Stimulated activated CD4-positive, alpha-beta T cell treated with anti-CD3 and anti-CD28 coated beads, Interleukin-4, amount 100 ng/mL, for 24 hours (primary cell): ENCODE results near the gene MGAT5.

Source experiments
- DNase-seq: peaks from one replicate; pipeline ENCODE4 v3.0.0-alpha.2; 2020

The MGAT5 gene

DNA sequence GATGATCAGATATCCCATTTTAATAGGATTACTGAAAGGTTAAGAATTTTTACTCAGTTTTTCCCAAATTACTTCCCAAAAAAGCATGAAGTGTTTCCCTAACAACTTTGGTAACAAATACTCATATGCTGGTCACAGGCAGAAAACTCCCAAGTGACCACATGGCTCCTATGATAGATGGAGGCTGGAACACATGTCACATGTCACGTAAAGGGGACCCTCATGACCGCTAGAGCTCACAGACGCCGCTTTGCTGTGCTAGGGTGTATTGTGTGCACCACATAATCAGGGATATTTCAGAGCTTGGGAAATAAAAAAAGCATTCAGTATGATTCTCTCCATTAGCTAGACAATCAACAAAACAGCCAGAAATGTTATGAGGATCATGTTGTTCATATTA is 236.7 kb downstream of the MGAT5 start:
- DNase-seq = no peak

DNA sequence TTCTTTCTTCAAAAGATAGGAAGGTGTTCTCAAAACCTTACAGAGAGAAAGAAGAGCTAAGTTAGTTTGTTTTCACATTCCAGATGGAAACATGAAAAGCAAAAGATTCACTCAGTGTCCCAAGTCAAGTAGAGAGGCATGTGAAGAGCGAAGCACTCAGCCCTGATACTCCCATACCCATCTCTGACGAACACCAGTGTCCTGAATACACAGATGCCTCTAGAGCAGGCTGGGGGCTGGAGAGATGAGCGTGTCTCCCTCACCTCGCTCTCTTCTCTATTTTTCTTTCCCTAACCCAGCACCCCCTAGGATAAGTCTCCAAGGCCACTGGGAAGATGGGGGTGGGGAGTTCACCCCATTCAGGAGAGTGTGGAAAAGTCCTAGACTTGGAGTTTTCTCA is 237.2 kb downstream of the MGAT5 start:
- no peak for DNase-seq

DNA sequence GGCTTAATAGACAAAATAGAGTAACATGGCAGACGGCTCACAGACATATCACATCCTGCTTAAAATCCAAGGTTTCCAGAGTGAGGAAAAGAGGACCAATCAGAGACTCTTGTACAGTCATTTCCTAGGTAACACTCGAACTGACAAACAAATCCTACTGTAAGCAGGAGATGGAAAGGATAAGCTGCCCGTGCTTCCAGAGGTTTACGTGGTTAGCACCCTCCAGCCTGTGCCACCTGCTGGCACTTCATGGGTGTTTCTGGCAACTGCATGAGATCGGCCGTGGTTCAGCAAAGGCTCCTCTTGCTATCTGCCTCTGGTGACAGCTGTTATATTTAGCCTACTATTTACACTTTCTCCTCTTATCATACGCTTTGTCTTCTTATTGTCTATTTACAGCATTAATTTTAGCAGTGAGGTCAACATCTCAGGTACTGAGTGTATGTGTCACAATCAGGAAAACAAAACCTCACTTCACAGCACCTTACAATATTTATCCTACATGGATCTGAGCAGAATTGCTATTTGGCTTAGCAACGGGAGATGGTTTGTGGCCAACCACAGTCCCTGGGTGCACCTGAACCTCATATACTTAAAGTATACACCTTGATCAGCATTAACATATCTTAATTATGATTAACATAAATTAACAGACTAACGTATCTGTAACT is 238.0 kb downstream of the MGAT5 start:
- DNase-seq = no peak

DNA sequence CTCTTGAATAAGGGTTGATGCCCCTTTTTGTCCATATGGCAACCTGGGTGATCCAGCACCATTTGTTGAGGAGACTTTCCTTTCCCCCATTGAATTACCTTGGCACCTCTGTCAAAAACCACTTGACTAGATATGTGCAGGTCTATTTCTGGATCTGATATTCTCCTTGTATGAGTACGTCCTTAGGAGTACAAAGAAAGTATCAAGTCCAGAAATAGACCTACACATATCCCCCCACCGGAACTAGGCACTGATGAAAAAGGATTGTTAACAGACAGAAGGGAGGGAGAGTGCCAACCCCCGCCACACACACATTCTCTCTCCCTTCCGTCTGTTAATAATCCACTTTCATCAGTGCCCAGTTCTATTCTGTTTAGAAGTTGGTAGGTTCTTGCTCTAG is 239.9 kb downstream of the MGAT5 start:
- DNase-seq = no peak

DNA sequence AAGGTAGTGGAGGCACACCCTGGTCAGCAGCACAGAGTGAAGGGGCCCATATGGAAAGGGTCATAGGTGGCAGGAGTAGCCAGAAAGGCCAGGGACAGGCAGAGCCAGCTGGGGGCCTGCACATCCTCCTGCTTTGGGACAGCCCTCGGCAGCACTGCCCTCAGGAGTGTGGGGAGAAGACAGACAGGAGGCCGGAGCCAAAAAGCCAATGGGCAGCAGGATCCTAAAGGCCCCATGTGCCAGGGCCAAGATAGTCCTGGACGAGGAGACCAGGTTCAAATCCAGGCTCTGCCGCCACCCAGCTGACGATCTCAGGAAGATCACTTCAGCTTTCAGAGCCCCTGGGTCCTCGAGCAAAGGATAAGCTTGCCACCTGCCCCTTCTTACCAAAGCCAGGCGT is 244.8 kb downstream of the MGAT5 start:
- no peak for DNase-seq

DNA sequence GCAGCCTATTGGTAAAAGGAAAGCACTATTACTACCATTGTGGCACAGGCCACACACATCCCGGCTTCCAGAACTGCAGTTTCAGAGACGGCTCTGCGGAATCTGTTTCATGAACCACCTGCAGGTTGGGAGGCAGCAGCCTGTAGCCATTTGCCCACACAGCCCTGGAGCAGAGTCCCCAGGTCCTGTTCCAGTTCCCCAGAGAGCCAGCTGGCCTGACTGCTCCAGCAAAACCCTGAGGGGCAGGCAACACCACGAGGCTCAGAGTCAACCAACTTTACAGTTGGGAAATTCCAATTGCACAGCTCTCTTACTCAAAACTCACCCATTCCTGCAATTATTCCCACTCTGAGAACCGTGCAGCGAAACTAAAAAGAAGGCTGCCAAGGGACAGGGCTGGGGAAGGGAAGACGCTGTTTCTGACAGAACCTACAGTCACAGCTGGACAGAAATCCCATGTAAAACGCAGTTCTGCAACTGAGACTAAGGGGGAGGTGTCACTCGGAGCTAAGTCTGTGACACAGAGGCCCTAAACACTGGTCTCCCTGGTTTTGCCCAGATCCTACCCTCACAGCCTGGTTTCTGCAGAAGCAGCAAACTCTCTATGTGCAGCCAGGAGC is 245.5 kb downstream of the MGAT5 start:
- DNase-seq = no peak

DNA sequence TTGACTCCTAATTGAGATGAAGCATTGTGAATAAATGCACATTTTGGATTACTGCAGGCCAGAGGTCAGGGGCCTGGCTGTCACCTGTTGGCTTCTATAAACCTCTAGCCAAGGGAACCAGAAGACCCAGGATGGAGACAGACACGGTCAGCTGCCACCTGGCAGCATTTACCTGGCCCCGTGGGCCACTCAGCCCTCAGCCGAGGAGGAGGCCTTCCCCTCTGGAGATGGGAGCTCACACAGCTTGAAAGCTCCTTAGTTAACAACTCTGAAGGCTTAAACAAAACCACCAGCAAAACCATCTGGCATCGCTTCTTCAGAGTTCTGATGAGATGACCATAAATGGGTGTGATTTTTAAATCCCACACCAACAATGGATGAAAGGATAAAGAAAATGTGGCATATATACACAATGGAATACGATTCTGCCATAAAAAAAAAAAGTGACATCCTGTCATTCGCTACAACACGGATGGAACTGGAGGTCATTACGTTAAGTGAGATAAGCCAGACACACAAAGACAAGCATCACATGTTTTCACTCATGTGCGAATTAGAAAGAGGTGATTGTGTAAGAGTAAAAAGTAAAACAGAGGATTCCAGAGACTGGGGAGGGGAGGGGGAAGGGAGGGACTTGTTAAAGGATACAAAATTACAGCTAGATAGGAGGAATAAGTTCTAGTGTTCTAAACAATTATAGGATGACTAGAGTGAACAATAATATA is 246.5 kb downstream of the MGAT5 start:
- no peak for DNase-seq

DNA sequence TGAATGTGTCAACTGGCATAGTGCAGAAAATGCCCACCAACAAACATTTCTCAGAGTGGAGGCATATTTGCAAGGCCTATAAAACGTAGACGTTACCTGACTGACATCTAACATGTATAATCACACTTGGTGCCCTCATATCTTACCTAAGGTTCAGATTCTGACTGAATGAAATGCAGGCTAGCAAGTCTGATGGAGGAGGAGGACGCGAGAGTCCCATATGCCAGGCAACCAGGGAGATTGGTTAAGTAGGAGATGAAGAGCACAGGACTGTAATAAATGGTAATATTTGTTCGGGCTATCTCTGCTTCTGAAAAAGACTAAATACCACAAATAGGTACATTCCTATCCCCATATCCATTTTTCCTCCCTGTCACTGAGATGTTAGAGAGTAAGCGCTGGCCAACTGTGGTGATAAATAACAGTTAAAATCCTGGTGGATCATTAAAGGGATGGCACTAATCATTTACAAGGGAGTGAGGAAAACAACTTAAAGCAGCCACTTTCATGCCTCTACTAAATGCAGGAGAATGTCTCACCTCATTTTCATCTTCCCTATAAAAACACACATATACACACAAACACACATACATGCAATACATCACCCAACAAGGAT is 247.7 kb downstream of the MGAT5 start:
- no peak for DNase-seq

DNA sequence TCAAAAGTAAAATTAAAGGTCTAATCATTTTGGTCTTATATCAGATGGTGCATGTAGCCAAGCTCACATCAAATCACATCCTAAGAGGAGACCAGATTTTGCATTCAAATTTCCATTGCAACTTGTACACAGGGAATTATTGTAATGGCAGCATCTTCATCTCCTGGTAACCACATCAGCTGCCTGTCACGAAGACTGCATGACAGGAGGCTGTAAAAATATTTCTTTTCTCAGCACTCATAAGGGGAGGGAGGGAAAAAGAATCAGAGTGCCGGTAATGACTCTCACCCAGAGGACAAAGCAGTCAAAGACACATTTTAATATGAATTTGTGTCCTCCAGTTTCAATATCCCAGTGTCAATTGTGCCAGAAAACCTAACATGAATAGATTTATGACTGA is 248.2 kb downstream of the MGAT5 start:
- no peak for DNase-seq
